Jurkat, Clone E6-1 (cell line): ENCODE data around the gene ANKH.
"Not testable (repeated sequence)": the region's sequence is repeated elsewhere in the genome, so short reads cannot be mapped to it uniquely, and the experiment has no call there.

ENCODE experiments used
- DNase-seq: peaks from one replicate; pipeline ENCODE4 v3.0.0-alpha.2; 2011; ENCODE audit warnings: low read depth, low spot score
- H3K4me3 ChIP-seq: 2 replicates; pipeline ENCODE4 v1.5.1; 2011; ENCODE audit warnings: mild to moderate bottlenecking, low read length, control low read depth, moderate library complexity

Gene ANKH

GRCh38 chr5:14863105-14863504, 8.5 kb downstream of the ANKH start:
- DNase-seq: no peak

GRCh38 chr5:14861123-14861765, 10.3 kb downstream of the ANKH start:
- H3K4me3 ChIP-seq: no peak overlapping the region
- DNase-seq: no peak

More at GRCh38 chr5:14863105-14863504, 8.5 kb downstream of the ANKH start:
- H3K4me3 ChIP-seq: no peak overlapping the region

DNA sequence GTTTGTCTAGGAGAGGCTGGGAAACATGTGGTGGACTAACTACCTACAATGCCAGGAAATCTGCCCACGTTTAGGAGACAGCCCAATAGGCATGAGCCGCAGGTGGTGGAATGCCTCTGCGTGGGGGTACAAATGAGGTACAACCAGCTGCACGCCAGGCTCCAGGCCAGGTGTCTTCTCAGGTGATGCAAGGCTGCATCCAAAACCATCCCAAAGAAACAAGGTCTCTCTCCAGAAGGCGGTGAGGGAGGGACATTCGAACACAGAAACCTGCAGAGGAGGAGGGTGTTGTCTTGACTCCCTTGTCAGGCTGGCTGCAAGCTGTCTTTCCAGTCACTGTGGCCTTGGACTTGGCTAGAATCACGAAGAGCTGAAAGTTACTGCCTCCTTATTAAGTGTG, 11.6 kb downstream of the ANKH start:
- DNase-seq: no peak
- H3K4me3 ChIP-seq: no peak overlapping the region

- no peak for DNase-seq
- no peak overlapping the region for H3K4me3 ChIP-seq
These were observed 12.4 kb downstream of the ANKH start for GRCh38 chr5:14859150-14859549.

DNA sequence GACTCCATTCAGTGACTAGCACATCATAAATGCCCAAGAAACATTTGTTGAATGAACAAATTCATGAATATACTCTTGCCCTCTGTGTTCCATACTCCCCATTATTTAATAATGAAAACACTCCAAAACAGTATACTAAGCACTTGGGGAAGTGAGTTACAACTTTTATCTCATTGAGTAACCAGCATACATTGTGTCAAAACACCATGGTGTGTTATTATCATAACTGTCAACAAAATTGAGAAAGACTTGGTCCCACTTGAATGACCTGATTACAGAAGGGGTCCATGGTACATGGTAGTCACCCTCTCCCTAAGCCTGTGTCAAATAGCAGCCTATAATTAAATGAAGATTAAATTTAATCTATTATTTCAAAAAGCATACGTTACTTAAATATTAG, 16.2 kb downstream of the ANKH start:
- DNase-seq: no peak

DNA sequence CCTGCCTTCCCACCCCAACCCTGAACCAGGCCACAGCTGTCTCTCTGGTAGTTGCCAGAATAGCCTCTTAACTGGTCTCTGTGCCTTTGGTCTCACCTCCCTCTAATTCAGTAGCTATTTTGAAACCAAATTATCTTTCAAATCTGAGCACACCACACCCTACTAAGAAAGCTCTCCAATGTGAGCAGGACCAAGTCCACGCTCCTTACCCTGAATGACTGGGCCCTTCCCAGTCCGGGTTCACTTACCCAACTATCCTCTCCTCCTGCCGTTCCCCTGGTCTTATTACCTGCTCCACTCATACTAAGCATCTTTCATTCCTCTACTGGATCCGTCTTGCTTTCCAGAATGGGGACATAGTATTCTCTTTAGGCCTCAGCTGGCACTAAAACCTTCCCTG, 16.8 kb downstream of the ANKH start:
- no peak for DNase-seq
- no peak overlapping the region for H3K4me3 ChIP-seq

More for the DNA sequence above, 16.2 kb downstream of the ANKH start:
- no peak overlapping the region for H3K4me3 ChIP-seq

GRCh38 chr5:14853685-14854084, 17.9 kb downstream of the ANKH start:
- DNase-seq: no peak
- H3K4me3 ChIP-seq: no peak overlapping the region

- DNase-seq: no peak
- H3K4me3 ChIP-seq: no peak overlapping the region
These were observed 18.8 kb downstream of the ANKH start for GRCh38 chr5:14852779-14853178.

- no peak overlapping the region for H3K4me3 ChIP-seq
- DNase-seq: no peak
These were observed 19.5 kb downstream of the ANKH start for GRCh38 chr5:14851999-14852526.

- no peak for DNase-seq
These were observed 20.0 kb downstream of the ANKH start for GRCh38 chr5:14851597-14851996.

DNA sequence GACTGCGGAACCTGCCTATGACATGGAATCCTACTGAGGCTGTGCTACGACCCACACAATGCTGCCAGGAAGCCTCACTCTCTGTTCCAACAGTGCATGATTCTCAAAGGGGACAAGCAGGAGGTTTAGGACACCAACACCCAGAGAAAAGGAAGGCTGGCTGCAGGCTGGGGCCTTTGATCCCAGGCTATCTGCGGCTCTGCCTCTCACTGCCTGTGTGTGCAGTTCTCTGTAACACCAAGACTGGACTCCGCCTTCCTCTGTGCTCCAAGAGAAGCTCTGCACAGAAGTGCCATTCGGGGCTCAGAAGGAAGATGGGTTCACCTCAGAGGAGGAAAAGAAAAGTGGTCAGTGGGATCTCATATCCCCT, 20.5 kb downstream of the ANKH start:
- no peak for DNase-seq
- no peak overlapping the region for H3K4me3 ChIP-seq

More at GRCh38 chr5:14851597-14851996, 20.0 kb downstream of the ANKH start:
- no peak overlapping the region for H3K4me3 ChIP-seq

DNA sequence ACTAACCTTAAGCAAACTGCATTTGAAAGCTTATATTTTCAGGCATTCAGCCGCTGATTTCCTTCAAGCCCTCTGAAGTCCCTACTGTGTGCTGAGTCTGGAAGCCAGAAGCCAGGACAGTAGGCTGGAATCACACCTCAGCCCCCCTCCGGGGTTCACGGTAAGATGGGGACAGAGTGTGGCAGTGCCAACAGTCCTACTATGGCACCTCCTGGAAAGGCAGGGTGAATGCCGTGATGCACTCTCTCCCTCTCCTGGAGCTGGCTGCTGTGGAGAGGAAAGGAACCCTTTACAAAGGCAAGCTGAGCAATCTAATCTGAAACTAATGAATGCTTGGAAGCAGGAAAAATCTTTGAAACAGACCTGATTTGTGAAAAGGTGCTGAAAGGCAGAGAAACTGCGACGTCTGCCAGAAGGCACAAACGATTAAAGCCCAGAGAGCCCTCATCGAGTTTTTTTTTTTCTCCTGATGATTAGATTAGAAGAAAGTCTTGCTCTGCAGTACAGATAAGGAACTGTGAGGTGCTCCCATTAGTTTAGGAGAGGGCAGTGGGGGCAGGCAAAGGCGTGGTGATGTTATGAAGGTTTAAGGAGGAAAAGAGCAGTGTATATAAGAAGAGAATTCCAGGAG, 21.0 kb downstream of the ANKH start:
- no peak for DNase-seq
- H3K4me3 ChIP-seq: no peak overlapping the region

GRCh38 chr5:14849516-14850294, 21.9 kb downstream of the ANKH start:
- DNase-seq: no peak
- H3K4me3 ChIP-seq: no peak overlapping the region

GRCh38 chr5:14848942-14849341, 22.6 kb downstream of the ANKH start:
- H3K4me3 ChIP-seq, DNase-seq: not testable (repeated sequence)

- no peak overlapping the region for H3K4me3 ChIP-seq
- no peak for DNase-seq
These were observed 23.2 kb downstream of the ANKH start for GRCh38 chr5:14848385-14848784.

GRCh38 chr5:14847471-14847870, 24.1 kb downstream of the ANKH start:
- DNase-seq: no peak
- H3K4me3 ChIP-seq: no peak overlapping the region

DNA sequence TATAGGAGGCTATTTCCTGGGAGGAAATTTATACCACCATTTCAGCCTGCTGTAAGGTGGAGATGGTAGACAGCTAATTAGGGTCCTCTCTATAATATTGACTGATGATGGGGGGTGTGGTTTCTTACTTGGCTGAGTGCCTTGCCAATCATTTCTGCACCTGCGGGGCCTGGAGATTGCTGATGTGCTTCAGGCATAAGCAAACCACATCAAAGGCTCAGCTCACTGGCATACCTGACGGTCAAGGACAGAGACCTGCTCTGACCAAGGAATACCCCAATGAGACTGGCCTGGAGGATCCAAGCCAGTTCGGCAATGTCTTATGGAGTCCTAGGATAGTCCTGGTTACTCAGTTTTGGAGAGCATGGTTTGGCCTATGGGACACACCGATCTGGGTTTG, 29.5 kb downstream of the ANKH start:
- no peak overlapping the region for H3K4me3 ChIP-seq
- DNase-seq: no peak

DNA sequence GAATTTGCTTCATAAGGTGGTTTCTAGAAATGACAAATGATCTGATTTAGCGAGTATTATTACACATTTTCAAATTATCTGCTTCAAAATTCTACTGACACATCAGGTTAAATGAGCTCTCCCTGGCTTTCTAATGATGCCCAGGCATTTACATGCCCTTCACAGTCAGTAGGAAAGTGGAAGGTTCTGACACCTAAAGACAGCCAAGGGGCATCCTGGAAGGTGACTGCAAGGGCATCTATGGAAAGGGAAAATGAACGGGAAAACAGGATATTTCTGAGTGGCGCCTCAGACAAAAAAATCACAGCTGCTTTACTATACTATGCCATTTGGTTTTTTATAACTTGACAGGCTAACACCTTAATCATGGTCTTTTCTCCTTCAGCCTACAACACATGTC, 31.0 kb downstream of the ANKH start:
- H3K4me3 ChIP-seq: no peak overlapping the region
- DNase-seq: no peak

- H3K4me3 ChIP-seq: no peak overlapping the region
- no peak for DNase-seq
These were observed 32.9 kb downstream of the ANKH start for GRCh38 chr5:14838396-14839319.
